ENCODE measurements around the gene CHST11.

DNA sequence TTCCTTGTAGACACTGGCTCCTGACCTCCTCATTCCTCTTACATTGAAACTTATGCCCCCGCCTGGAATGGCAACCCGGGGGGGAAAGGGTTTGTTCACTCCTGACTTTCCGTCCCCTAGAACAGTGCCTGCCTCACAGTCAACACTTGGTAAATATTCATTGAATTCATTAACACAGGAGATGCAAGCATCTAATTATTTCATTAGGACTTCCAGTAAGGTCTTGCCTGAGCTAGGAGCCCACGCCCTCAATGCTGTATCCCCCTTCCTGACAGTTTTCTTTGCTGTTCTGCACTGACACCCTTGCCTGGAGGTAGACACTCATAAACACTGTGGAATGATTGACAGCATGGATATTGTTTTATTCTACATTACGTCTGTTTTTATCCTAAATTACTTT lies 49.3 kb upstream of the CHST11 start:
- TF ChIP-seq, protein P1, sequence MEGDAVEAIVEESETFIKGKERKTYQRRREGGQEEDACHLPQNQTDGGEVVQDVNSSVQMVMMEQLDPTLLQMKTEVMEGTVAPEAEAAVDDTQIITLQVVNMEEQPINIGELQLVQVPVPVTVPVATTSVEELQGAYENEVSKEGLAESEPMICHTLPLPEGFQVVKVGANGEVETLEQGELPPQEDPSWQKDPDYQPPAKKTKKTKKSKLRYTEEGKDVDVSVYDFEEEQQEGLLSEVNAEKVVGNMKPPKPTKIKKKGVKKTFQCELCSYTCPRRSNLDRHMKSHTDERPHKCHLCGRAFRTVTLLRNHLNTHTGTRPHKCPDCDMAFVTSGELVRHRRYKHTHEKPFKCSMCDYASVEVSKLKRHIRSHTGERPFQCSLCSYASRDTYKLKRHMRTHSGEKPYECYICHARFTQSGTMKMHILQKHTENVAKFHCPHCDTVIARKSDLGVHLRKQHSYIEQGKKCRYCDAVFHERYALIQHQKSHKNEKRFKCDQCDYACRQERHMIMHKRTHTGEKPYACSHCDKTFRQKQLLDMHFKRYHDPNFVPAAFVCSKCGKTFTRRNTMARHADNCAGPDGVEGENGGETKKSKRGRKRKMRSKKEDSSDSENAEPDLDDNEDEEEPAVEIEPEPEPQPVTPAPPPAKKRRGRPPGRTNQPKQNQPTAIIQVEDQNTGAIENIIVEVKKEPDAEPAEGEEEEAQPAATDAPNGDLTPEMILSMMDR (IDR thresholded peaks at IDR 0.05) = no peak
- TF ChIP-seq POLR2A (IDR thresholded peaks at IDR 0.05) = no peak
